Hematopoietic multipotent progenitor cell (in vitro differentiated cells): ENCODE results near the gene PGM5. TPM values are rescaled to one million over a fixed set of nuclear protein-coding genes. Genes with fewer than 3 reads are reported as not detected.
"Not testable (repeated sequence)": the region's sequence is repeated elsewhere in the genome, so short reads cannot be mapped to it uniquely, and the experiment has no call there.

Source experiments
- DNase-seq, 3 donors: peaks; one replicate each; pipeline ENCODE4 v3.0.0-alpha.2; 2011 to 2015; ENCODE audit warnings: low read depth in 2 of 3, low spot score in 2 of 3
- total RNA-seq: library from RNA; depleted of rRNA; stranded (reverse); fragments of >200 nt; gene quantifications from one replicate; pipeline ENCODE4 v1.2.3, GENCODE V29; 2012

PGM5 gene
- total RNA-seq, 1 donor = 14.8 TPM

- DNase-seq = not testable (repeated sequence)
These were observed 19.4 kb downstream of the PGM5 start for GRCh38 chr9:68375789-68376188.

GRCh38 chr9:68377723-68378122, 21.3 kb downstream of the PGM5 start:
- not testable (repeated sequence) for DNase-seq

- DNase-seq = not testable (repeated sequence)
These were observed 27.5 kb downstream of the PGM5 start for GRCh38 chr9:68383894-68384293.

GRCh38 chr9:68389558-68389957, 33.1 kb downstream of the PGM5 start:
- not testable (repeated sequence) for DNase-seq

- not testable (repeated sequence) for DNase-seq
These were observed 34.3 kb downstream of the PGM5 start for GRCh38 chr9:68390737-68391136.

GRCh38 chr9:68396411-68397094, 40.1 kb downstream of the PGM5 start:
- DNase-seq = not testable (repeated sequence)

GRCh38 chr9:68397095-68397423, 40.6 kb downstream of the PGM5 start:
- not testable (repeated sequence) for DNase-seq

GRCh38 chr9:68397796-68398195, 41.4 kb downstream of the PGM5 start:
- not testable (repeated sequence) for DNase-seq

- DNase-seq = not testable (repeated sequence)
These were observed 41.9 kb downstream of the PGM5 start for GRCh38 chr9:68398324-68398723.

- DNase-seq = not testable (repeated sequence)
These were observed 48.2 kb downstream of the PGM5 start for GRCh38 chr9:68404421-68405185.

- not testable (repeated sequence) for DNase-seq
These were observed 55.5 kb downstream of the PGM5 start for GRCh38 chr9:68411865-68412264.

GRCh38 chr9:68412754-68413153, 56.3 kb downstream of the PGM5 start:
- not testable (repeated sequence) for DNase-seq

GRCh38 chr9:68415065-68415464, 58.7 kb downstream of the PGM5 start:
- not testable (repeated sequence) for DNase-seq

GRCh38 chr9:68416936-68417564, 60.6 kb downstream of the PGM5 start:
- peak in 2 of 3 donors; percentile 42 to 83 for DNase-seq

GRCh38 chr9:68417762-68418161, 61.4 kb downstream of the PGM5 start:
- DNase-seq = no peak

- DNase-seq = no peak
These were observed 61.9 kb downstream of the PGM5 start for GRCh38 chr9:68418259-68418845.

GRCh38 chr9:68419901-68420300, 63.5 kb downstream of the PGM5 start:
- no peak for DNase-seq

- no peak for DNase-seq
These were observed 70.3 kb downstream of the PGM5 start for GRCh38 chr9:68426755-68427154.

- no peak for DNase-seq
These were observed 71.0 kb downstream of the PGM5 start for GRCh38 chr9:68427216-68427977.

GRCh38 chr9:68428481-68428880, 72.1 kb downstream of the PGM5 start:
- DNase-seq = no peak

- no peak for DNase-seq
These were observed 73.2 kb downstream of the PGM5 start for GRCh38 chr9:68429631-68430030.
